GM18508 (cell line): ENCODE results near the gene YIPF3.

ENCODE experiments used
- ATAC-seq: cut with Tn5 transposase; IDR thresholded peaks from one replicate; pipeline ENCODE4 v1.9.1; 2021; ENCODE audit warnings: moderate number of reproducible peaks; ENCODE audit not compliant: insufficient read depth, unreplicated experiment

Gene YIPF3

DNA sequence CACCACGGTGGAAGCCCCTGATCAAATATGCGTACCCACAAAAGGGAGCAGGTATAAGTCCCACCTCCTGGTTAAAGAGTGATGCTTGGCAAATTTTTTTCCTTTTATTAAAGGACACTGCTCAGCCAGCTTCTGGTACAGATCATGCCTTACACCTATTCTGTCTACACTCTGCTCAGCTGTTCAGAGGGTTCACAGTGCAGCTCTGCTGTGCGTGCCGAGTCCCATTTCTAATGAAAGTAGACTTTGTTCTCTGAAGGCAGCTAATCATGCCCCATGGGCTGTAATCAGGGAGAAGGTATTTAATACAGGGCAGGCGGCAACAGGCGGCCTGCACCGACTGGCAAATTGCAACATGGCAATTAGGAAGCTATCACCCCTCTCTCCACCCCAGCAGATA is 22.9 kb downstream of the YIPF3 start:
- ATAC-seq: no peak

GRCh38 chr6:43493230-43493629 is 23.5 kb downstream of the YIPF3 start:
- no peak for ATAC-seq

DNA sequence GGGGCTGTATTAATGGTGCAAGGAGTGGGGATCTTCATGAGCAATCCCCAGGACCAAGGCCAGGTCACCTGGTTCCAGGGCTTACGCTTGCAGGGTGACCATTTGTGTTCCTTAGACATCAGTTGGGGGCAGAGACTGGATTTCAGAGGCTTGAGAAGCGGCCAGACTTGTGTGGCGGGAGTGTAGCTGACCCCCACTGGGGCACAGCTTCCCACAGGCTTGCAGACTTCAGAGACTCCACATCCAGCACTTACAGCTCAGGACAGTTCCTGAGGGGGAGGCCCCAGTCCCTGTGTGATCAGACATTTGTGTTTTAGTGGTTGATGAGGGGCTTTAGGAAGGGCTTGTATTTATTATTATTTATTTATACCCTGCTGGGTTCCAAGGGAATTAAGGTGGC is 24.1 kb downstream of the YIPF3 start:
- ATAC-seq: no peak

- ATAC-seq: no peak
Measured at GRCh38 chr6:43491750-43492661, 24.7 kb downstream of the YIPF3 start.

DNA sequence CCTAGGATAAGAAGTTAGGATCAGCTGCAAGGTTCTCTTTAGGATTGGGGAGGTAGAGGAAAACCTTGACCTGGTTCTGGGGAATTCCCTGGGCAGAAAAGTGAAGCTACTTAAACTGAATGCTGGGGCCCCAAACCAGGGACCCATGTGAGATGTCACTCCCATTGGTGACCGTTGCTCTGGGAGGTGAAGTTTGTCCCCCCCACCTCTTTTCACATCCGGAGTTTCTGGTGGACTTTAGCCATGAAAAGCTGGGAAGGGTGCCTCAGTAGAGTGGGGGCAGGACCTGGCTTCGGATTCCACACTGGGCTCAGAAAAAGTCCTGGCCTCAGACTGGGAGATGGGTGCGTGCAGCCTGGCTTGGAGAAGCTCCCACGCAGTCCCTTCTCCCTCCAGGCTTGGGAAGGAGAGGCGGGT is 26.2 kb downstream of the YIPF3 start:
- no peak for ATAC-seq

- ATAC-seq: no peak
Measured at GRCh38 chr6:43489277-43490072, 27.3 kb downstream of the YIPF3 start.

DNA sequence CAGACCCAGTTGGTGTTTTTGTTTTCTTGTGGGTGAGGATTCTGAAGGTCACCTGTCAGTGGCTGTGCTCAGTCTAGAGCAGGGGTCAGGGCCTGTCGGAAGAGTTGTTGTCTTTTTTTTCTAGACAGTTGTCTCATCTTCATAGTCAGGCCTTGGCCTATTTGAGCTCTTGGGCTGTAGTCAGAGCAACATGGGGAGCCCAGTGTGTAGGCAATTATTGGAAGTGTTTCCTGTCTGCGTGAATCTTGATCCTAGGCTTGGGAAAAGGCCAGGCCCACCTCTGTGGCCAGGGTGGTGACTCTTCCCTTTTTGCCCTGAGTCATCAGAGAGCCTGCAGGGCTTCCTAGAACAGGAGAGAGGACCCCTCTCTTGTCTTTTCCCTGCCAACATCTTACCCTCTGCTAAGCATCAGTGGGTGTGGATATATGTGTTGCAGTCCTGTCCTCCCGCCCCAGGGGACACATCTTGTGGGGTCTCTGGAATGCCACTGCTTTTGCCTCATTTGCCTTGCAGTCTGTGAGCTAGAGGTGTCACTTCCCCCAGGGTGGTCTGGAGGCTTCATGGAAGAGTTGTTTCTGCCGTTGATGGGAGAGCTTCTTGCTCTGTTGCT is 28.0 kb downstream of the YIPF3 start:
- ATAC-seq: no peak

- no peak for ATAC-seq
Measured at GRCh38 chr6:43481591-43482236, 35.0 kb downstream of the YIPF3 start.

DNA sequence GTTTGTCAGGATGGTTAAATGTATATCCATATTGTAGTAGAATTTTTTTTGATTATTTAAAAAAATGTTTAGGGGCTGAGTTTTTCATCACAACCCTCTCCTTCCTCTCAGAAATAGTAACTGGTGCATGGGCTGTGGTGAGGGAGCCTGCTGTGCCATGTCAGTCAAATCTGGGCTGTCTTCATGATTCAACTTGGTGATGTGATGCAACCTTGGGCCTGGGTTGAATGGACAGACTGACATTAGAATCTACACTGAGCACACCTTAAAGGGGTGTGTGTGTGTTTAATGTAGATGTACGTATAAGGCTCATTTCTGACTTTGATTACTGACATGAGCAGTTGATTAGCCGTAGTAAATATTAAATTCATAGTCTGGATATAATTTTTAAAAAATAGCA is 35.7 kb downstream of the YIPF3 start:
- ATAC-seq: no peak

DNA sequence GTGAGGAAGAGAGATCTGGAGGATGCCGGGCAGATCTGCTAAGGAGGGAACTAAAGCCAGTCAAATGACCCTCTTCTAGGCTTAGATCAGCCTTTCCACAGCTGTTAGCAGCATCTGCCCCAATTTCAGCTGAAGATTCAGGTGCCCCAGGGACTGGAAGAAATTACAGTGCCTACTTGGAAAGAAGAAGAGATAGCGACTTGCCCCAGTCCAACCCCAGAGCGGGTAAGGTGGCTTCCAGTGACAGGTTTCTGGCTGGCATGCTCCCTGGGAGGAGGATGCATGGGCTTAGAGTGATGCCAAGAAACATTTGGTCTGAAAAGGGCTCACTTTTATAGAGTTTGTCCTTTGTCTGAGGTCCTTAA is 38.7 kb downstream of the YIPF3 start:
- no peak for ATAC-seq

- no peak for ATAC-seq
Measured at GRCh38 chr6:43477235-43478007, 39.3 kb downstream of the YIPF3 start, which contains the start of gene TJAP1. TSS of gene TJAP1 (plus strand) at chr6:43477570. CDS start at chr6:43499002, 21,432 bp downstream.

DNA sequence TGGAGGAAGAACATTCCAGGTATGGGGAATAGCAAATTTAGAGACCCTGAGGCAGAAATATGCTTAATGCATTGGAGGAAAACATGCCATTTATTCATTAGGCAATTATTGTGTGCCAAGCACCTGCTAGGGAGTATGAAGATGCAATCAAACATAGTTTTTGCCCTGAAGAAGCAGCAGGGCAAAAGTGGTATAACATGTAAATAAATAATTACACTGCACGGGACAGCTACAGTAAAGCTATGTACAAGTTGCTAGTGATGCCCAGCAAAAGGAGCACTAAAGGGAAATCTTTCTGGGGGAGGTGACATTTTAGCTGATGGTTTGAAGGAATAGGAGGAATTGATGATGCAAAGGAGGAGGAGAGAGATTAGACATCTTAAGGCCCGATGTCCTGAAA is 40.0 kb downstream of the YIPF3 start:
- no peak for ATAC-seq

- ATAC-seq: no peak
Measured at GRCh38 chr6:43475516-43475915, 41.2 kb downstream of the YIPF3 start.

DNA sequence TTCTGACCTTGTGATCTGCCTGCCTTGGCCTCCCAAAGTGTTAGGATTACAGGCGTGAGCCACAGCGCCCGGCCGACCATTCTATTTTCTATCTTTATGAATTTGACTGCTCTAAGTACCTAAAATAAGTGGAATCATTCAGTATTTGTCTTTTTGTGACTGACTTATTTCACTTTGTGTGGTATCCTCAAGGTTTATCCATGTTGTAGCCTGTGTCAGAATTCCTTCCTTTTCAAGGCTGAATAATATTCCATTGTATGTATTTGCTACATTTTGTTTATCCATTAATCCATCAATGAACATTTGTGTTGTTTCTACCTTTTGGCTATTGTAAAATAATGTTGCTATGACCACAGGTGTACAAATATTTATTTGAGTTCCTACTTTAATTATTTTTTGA is 44.2 kb downstream of the YIPF3 start:
- no peak for ATAC-seq

- no peak for ATAC-seq
Measured at GRCh38 chr6:43471399-43471798, 45.3 kb downstream of the YIPF3 start.

DNA sequence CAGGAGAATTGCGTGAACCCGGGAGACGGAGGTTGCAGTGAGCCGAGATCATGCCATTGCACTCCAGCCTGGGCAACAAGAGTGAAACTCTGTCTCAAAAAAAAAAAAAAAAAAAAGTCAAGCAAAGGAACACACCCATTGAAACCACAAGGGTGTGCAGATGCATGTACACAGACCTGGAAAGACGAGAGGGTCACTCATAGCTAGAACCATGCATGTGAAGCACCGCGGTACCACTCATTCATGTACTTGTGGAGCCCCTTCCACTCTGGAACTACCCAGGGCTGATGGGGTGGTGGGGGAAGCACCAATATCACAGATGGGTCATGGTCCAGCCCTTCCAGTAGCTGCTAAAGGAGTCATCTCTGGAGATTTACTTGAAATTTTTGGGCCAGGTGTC is 46.8 kb downstream of the YIPF3 start:
- ATAC-seq: no peak

DNA sequence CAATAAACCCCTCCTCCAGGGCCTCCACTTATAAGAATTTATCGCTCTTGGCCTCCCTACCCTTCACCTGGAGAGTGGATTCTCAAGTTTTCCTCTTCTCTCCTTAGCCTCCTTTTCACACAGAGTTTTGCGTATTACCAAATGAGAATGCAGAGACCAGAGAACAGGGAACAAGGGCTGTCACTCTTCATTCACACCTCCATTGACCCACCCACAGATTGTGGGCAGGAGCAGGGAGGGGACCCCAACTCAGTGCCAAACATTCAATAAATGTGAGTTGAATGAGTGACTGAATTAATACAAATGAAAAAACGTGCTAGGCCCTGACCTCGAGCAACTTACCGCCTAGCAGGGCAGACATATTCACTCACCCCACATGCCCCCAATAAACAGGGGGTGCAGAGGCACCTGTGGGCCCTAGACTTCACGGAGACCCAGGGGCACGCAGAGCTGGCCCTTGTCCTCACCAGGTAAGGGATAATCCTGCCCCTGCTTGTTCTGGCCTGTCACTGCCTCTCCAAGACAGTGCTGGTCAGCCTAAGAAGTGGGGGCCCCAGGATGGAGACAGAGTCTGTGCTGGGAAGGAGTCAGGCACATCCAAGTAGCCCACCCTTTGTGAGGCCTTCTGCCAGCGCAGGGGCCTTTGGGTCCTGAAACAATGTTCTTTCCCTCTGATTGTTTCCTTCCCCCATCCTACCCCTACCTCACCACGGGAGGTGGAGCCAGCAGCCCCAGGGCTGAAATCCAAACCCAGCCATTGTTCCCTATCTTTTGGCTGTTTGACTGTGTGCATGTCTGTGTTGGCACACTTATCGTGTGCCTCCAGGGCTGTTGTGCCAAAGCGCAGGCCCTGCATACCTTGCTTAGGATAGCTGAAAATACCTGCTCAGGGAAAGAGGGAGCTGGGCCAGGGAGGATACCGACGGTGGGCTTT is 47.7 kb downstream of the YIPF3 start:
- ATAC-seq: no peak

DNA sequence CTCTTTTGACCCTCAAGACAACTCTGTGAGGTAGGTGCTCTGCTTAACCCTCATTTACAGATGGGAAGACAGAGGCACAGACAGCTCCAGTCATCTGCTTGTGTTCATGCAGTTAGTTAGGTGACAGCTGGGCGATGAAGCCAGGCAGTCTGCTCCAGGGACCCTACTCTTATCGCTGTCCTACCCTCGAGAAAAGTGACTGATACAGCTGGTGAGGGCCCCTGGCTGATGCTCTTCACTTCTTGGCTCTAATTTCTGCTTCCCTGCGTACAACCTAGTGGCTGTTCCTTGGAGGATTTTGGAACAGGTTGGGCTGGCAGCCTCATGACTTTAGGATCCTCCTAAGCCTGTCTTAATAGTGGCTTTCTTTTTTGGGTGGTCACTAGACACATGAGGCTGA is 48.5 kb downstream of the YIPF3 start:
- ATAC-seq: no peak

DNA sequence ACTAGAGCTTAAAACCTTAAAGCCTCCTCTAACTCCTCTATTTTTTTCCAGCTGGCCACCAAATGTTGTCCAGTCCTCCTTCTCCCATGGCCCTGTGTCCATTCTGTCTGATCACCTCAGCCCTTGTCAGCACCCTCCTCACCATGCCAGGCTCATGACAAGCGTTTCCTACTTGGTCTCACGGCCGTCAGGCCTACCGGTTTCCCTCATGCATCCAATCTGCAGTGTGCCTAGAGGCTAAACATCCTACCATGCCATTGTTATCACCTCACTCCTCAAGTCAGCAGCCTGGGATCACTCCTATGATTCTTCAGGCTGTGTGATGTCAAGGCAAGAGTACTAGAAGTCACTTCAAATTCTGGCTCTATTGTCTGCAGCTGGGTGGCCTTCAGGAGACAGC is 49.0 kb downstream of the YIPF3 start:
- no peak for ATAC-seq
